GM13976 (cell line): ENCODE results near the gene PVALB.
A peak's percentile ranks its signal among the peaks of the same experiment; 100 is the strongest.

Source experiments
- DNase-seq: peaks from one replicate; pipeline ENCODE4 v3.0.0; 2012; ENCODE audit warnings: low spot score
- CTCF ChIP-seq: IDR thresholded peaks from 2 replicates; pipeline ENCODE4 v1.5.1; 2012; ENCODE audit warnings: borderline replicate concordance, mild to moderate bottlenecking; ENCODE audit not compliant: insufficient read depth; ENCODE audit errors: extremely low read depth, missing control alignments, control extremely low read depth
- in situ Hi-C: fragments of 300-500 bp; cut with MboI; formaldehyde crosslinking; loops from one replicate; pipeline ENCODE4 v1.12.0; 2022; ENCODE audit warnings: low sequenced_read_pairs, mixed read lengths, inconsistent platforms; ENCODE audit not compliant: unreplicated experiment

PVALB gene

GRCh38 chr22:36816636-36817524, at the start of gene PVALB:
PVALB (minus strand) TSS chr22:36817035; CDS start chr22:36817005, 30 bp downstream.
- DNase-seq = no peak
- in situ Hi-C loops = no loop called here
- no peak for TF ChIP-seq CTCF

- DNase-seq = peak; percentile 51
- in situ Hi-C loops = no loop called here
- TF ChIP-seq CTCF = no peak
These were observed 48.5 kb upstream of the PVALB start for GRCh38 chr22:36865346-36865745.

GRCh38 chr22:36864454-36865215, 47.8 kb upstream of the PVALB start:
- in situ Hi-C loops = no loop called here
- DNase-seq = no peak
- no peak for TF ChIP-seq CTCF

- no peak for TF ChIP-seq CTCF
- no peak for DNase-seq
- in situ Hi-C loops = no loop called here
These were observed 47.1 kb upstream of the PVALB start for GRCh38 chr22:36863979-36864378.

GRCh38 chr22:36863281-36863680, 46.4 kb upstream of the PVALB start:
- in situ Hi-C loops = no loop called here
- TF ChIP-seq CTCF = no peak
- DNase-seq = no peak

- no peak for TF ChIP-seq CTCF
- in situ Hi-C loops = no loop called here
- peak; percentile 77 for DNase-seq
These were observed 45.7 kb upstream of the PVALB start for GRCh38 chr22:36862251-36863242.
